ENCODE results near the gene TRIM49.
"Not testable (repeated sequence)": the region's sequence is repeated elsewhere in the genome, so short reads cannot be mapped to it uniquely, and the experiment has no call there.

GRCh38 chr11:89820008-89820407, 11.6 kb upstream of the TRIM49 start:
- TF ChIP-seq ATF2 (tag by site-specific recombination; IDR thresholded peaks at IDR 0.05; ENCODE audit: low read depth); ZBTB48 (tag by site-specific recombination; IDR thresholded peaks at IDR 0.05); ZNF184 (tag by site-specific recombination; IDR thresholded peaks at IDR 0.05); ZNF623 (tag by site-specific recombination; IDR thresholded peaks at IDR 0.05); HOXA7 (CRISPR knock-in tag; IDR thresholded peaks at IDR 0.05; ENCODE audit: borderline replicate concordance); ZNF302 (tag by site-specific recombination; IDR thresholded peaks at IDR 0.05; ENCODE audit: low read depth); ZNF311 (tag by site-specific recombination; IDR thresholded peaks at IDR 0.05; ENCODE audit: borderline replicate concordance); ZNF660 (tag by site-specific recombination; IDR thresholded peaks at IDR 0.05); ZNF785 (tag by site-specific recombination; IDR thresholded peaks at IDR 0.05); ZNF121 (tag by site-specific recombination; IDR thresholded peaks at IDR 0.05); ZNF398 (tag by site-specific recombination; IDR thresholded peaks at IDR 0.05); PBX3 (CRISPR knock-in tag; IDR thresholded peaks at IDR 0.05): not testable (repeated sequence)
- TF ChIP-seq, protein P1, sequence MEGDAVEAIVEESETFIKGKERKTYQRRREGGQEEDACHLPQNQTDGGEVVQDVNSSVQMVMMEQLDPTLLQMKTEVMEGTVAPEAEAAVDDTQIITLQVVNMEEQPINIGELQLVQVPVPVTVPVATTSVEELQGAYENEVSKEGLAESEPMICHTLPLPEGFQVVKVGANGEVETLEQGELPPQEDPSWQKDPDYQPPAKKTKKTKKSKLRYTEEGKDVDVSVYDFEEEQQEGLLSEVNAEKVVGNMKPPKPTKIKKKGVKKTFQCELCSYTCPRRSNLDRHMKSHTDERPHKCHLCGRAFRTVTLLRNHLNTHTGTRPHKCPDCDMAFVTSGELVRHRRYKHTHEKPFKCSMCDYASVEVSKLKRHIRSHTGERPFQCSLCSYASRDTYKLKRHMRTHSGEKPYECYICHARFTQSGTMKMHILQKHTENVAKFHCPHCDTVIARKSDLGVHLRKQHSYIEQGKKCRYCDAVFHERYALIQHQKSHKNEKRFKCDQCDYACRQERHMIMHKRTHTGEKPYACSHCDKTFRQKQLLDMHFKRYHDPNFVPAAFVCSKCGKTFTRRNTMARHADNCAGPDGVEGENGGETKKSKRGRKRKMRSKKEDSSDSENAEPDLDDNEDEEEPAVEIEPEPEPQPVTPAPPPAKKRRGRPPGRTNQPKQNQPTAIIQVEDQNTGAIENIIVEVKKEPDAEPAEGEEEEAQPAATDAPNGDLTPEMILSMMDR (tag by site-specific recombination; IDR thresholded peaks at IDR 0.05): not testable (repeated sequence)
- TF ChIP-seq, protein P2, sequence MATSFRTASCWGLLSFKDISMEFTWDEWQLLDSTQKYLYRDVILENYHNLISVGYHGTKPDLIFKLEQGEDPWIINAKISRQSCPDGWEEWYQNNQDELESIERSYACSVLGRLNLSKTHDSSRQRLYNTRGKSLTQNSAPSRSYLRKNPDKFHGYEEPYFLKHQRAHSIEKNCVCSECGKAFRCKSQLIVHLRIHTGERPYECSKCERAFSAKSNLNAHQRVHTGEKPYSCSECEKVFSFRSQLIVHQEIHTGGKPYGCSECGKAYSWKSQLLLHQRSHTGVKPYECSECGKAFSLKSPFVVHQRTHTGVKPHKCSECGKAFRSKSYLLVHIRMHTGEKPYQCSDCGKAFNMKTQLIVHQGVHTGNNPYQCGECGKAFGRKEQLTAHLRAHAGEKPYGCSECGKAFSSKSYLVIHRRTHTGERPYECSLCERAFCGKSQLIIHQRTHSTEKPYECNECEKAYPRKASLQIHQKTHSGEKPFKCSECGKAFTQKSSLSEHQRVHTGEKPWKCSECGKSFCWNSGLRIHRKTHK (tag by site-specific recombination; IDR thresholded peaks at IDR 0.05): not testable (repeated sequence)

Measured in HEK293 (cell line).